WTC11 (cell line): ENCODE measurements around the gene KCNMA1. TPM values are rescaled to one million over a fixed set of nuclear protein-coding genes. Genes with fewer than 3 reads are reported as not detected.

ENCODE experiments used
- ATAC-seq: fragments of 200-7000 bp; cut with Tn5 transposase; 2 replicates; pipeline ENCODE4 v1.10.0; 2021; ENCODE audit warnings: mild to moderate bottlenecking, moderate library complexity
- CTCF ChIA-PET: fragments of 300-600 bp; sonication (Branson Sonifier 250); formaldehyde crosslinking; loops from one replicate; lab custom pipeline; 2021; ENCODE audit warnings: antibody characterized with exemption; lab: Charles Lee
- POLR2A ChIA-PET: fragments of 350-600 bp; sonication (Branson Sonifier 250); formaldehyde crosslinking; loops from one replicate; lab custom pipeline; 2021; ENCODE audit warnings: antibody characterized with exemption; lab: Charles Lee
- DNase-seq: peaks from one replicate; pipeline ENCODE4 v3.0.0; 2021; ENCODE audit warnings: low spot score
- H3K27ac Mint-ChIP-seq: 2 replicates; pipeline ENCODE4 v1.8.0; 2021; ENCODE audit warnings: mixed read lengths
- H3K27me3 Mint-ChIP-seq: 2 replicates; pipeline ENCODE4 v1.8.0; 2021; ENCODE audit warnings: low read depth, mild to moderate bottlenecking, moderate library complexity, mixed read lengths
- H3K36me3 Mint-ChIP-seq: 2 replicates; pipeline ENCODE4 v1.8.0; 2021; ENCODE audit warnings: mixed read lengths
- H3K4me1 Mint-ChIP-seq: 2 replicates; pipeline ENCODE4 v1.8.0; 2022; ENCODE audit warnings: mixed read lengths
- H3K4me3 Mint-ChIP-seq: 2 replicates; pipeline ENCODE4 v1.8.0; 2021; ENCODE audit warnings: mild to moderate bottlenecking, moderate library complexity, mixed read lengths
- H3K9me3 Mint-ChIP-seq: 2 replicates; pipeline ENCODE4 v1.8.0; 2021; ENCODE audit warnings: mixed read lengths
- ATF1 ChIP-seq: sonication (generic); formaldehyde crosslinking; IDR thresholded peaks from 2 replicates; pipeline ENCODE4 v1.8.1; 2023; ENCODE audit warnings: mild to moderate bottlenecking, moderate library complexity, missing genetic modification reagents
- CBFB ChIP-seq: sonication (generic); formaldehyde crosslinking; IDR thresholded peaks from 2 replicates; pipeline ENCODE4 v1.8.1; 2022; ENCODE audit warnings: mild to moderate bottlenecking, low read depth, missing genetic modification reagents
- CREM ChIP-seq: sonication (generic); formaldehyde crosslinking; IDR thresholded peaks from 2 replicates; pipeline ENCODE4 v1.8.1; 2022; ENCODE audit warnings: mild to moderate bottlenecking, missing genetic modification reagents, moderate library complexity
- E2F1 ChIP-seq: sonication (generic); formaldehyde crosslinking; IDR thresholded peaks from 2 replicates; pipeline ENCODE4 v1.8.0; 2022; ENCODE audit warnings: mild to moderate bottlenecking, missing genetic modification reagents
- EMX1 ChIP-seq: fragments of 250-450 bp; sonication (Bioruptor Pico); IDR thresholded peaks from 2 replicates; pipeline ENCODE4 v1.8.0; 2021; ENCODE audit warnings: mild to moderate bottlenecking
- HMGA2 ChIP-seq: fragments of 250-450 bp; sonication (Bioruptor Pico); IDR thresholded peaks from 2 replicates; pipeline ENCODE4 v1.4.0; 2021; ENCODE audit warnings: mild to moderate bottlenecking, moderate library complexity
- NR1H2 ChIP-seq: sonication (generic); formaldehyde crosslinking; IDR thresholded peaks from 2 replicates; pipeline ENCODE4 v1.9.0; 2021; ENCODE audit warnings: mild to moderate bottlenecking, moderate library complexity, missing genetic modification reagents
- SP1 ChIP-seq: sonication (generic); formaldehyde crosslinking; conservative IDR thresholded peaks from 2 replicates; pipeline ENCODE4 v1.8.1; 2022; ENCODE audit warnings: missing genetic modification reagents
- ZNF219 ChIP-seq: sonication (generic); formaldehyde crosslinking; IDR thresholded peaks from 2 replicates; pipeline ENCODE4 v1.8.0; 2023; ENCODE audit warnings: missing genetic modification reagents, mild to moderate bottlenecking, borderline replicate concordance
- ZNF232 ChIP-seq: sonication (generic); formaldehyde crosslinking; IDR thresholded peaks from 2 replicates; pipeline ENCODE4 v1.8.0; 2022; ENCODE audit warnings: mild to moderate bottlenecking, missing genetic modification reagents
- ZNF425 ChIP-seq: fragments of 250-450 bp; sonication (Bioruptor Pico); conservative IDR thresholded peaks from 2 replicates; pipeline ENCODE4 v1.9.0; 2021; ENCODE audit warnings: mild to moderate bottlenecking
- total RNA-seq: library from RNA; stranded (reverse); gene quantifications from 3 replicates; pipeline ENCODE4 v1.2.3, GENCODE V29; 2021
- TF ChIP-seq, protein P1 (sequence below): sonication (generic); formaldehyde crosslinking; IDR thresholded peaks from 2 replicates; pipeline ENCODE4 v1.8.1; 2023; ENCODE audit warnings: mild to moderate bottlenecking, missing genetic modification reagents, borderline replicate concordance
- TF ChIP-seq, protein P2 (sequence below): sonication (generic); formaldehyde crosslinking; IDR thresholded peaks from 2 replicates; pipeline ENCODE4 v1.8.1; 2023; ENCODE audit warnings: mild to moderate bottlenecking, missing genetic modification reagents, moderate library complexity
- TF ChIP-seq, protein P3 (sequence below): sonication (generic); formaldehyde crosslinking; IDR thresholded peaks from 2 replicates; pipeline ENCODE4 v1.8.0; 2023; ENCODE audit warnings: mild to moderate bottlenecking, missing genetic modification reagents
- TF ChIP-seq, protein P4 (sequence below): sonication (generic); formaldehyde crosslinking; IDR thresholded peaks from 2 replicates; pipeline ENCODE4 v1.8.0; 2023; ENCODE audit warnings: missing genetic modification reagents, mild to moderate bottlenecking, borderline replicate concordance
- TF ChIP-seq, protein P5 (sequence below): fragments of 250-450 bp; sonication (Bioruptor Pico); IDR thresholded peaks from 2 replicates; pipeline ENCODE4 v2.1.2; 2022; ENCODE audit warnings: mild to moderate bottlenecking, moderate library complexity

The KCNMA1 gene
- total RNA-seq, 1 experiment from 2014 or later, result 7.3 TPM

GRCh38 chr10:76995023-76995422 is 642.6 kb downstream of the KCNMA1 start (continued):
- TF ChIP-seq, protein P1, sequence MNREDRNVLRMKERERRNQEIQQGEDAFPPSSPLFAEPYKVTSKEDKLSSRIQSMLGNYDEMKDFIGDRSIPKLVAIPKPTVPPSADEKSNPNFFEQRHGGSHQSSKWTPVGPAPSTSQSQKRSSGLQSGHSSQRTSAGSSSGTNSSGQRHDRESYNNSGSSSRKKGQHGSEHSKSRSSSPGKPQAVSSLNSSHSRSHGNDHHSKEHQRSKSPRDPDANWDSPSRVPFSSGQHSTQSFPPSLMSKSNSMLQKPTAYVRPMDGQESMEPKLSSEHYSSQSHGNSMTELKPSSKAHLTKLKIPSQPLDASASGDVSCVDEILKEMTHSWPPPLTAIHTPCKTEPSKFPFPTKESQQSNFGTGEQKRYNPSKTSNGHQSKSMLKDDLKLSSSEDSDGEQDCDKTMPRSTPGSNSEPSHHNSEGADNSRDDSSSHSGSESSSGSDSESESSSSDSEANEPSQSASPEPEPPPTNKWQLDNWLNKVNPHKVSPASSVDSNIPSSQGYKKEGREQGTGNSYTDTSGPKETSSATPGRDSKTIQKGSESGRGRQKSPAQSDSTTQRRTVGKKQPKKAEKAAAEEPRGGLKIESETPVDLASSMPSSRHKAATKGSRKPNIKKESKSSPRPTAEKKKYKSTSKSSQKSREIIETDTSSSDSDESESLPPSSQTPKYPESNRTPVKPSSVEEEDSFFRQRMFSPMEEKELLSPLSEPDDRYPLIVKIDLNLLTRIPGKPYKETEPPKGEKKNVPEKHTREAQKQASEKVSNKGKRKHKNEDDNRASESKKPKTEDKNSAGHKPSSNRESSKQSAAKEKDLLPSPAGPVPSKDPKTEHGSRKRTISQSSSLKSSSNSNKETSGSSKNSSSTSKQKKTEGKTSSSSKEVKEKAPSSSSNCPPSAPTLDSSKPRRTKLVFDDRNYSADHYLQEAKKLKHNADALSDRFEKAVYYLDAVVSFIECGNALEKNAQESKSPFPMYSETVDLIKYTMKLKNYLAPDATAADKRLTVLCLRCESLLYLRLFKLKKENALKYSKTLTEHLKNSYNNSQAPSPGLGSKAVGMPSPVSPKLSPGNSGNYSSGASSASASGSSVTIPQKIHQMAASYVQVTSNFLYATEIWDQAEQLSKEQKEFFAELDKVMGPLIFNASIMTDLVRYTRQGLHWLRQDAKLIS (CRISPR knock-in tag), result no peak
- no peak for TF ChIP-seq ZNF232 (CRISPR knock-in tag)
- TF ChIP-seq NR1H2 (CRISPR knock-in tag), result no peak

DNA sequence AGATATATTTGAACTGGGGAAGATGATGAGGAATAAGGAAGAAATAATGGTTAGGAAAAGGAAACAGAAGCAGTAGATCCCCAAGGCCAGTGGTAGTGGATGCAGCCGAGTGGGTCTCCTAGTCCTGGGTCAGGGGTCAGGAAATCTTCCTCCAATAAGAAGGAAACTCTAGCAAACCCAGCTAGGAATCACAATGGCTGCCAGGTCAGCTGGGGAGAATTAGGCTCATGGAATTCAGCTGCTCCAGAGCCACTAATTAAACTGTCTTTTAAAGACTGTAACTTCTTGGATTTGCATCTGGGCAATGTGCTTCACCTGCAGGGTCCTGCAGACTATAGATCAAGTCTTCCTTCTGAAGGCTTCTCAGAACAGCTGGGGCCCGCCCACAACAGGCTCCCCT is 644.4 kb downstream of the KCNMA1 start:
- Mint-ChIP-seq H3K36me3 (no peaks in the 10 kb centered on the region), H3K9me3 (no peaks in the 10 kb centered on the region), H3K27me3 (no peaks in the 10 kb centered on the region), H3K27ac (0 out of 2 replicates have a peak overlapping the region, but pooled peaks have one; percentile 1), H3K4me3 (no peak overlapping the region), H3K4me1 (peaks cover 13% of the 10 kb centered on the region)
- CTCF ChIA-PET, result interaction anchor here (0.7 kb wide), 1 partner anchor 12 kb away, joined by 4 read pairs; no protein-coding TSS in a partner anchor
- DNase-seq (no peak), ATAC-seq (no peak)
- no peak for TF ChIP-seq E2F1 (CRISPR knock-in tag)
- TF ChIP-seq, protein P2, sequence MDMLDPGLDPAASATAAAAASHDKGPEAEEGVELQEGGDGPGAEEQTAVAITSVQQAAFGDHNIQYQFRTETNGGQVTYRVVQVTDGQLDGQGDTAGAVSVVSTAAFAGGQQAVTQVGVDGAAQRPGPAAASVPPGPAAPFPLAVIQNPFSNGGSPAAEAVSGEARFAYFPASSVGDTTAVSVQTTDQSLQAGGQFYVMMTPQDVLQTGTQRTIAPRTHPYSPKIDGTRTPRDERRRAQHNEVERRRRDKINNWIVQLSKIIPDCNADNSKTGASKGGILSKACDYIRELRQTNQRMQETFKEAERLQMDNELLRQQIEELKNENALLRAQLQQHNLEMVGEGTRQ (CRISPR knock-in tag), result no peak
- TF ChIP-seq, protein P3, sequence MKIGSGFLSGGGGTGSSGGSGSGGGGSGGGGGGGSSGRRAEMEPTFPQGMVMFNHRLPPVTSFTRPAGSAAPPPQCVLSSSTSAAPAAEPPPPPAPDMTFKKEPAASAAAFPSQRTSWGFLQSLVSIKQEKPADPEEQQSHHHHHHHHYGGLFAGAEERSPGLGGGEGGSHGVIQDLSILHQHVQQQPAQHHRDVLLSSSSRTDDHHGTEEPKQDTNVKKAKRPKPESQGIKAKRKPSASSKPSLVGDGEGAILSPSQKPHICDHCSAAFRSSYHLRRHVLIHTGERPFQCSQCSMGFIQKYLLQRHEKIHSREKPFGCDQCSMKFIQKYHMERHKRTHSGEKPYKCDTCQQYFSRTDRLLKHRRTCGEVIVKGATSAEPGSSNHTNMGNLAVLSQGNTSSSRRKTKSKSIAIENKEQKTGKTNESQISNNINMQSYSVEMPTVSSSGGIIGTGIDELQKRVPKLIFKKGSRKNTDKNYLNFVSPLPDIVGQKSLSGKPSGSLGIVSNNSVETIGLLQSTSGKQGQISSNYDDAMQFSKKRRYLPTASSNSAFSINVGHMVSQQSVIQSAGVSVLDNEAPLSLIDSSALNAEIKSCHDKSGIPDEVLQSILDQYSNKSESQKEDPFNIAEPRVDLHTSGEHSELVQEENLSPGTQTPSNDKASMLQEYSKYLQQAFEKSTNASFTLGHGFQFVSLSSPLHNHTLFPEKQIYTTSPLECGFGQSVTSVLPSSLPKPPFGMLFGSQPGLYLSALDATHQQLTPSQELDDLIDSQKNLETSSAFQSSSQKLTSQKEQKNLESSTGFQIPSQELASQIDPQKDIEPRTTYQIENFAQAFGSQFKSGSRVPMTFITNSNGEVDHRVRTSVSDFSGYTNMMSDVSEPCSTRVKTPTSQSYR (CRISPR knock-in tag), result no peak
- TF ChIP-seq CREM, result no peak
- no peak for TF ChIP-seq EMX1 (CRISPR knock-in tag)
- no peak for TF ChIP-seq ATF1 (CRISPR knock-in tag)
- TF ChIP-seq CBFB (CRISPR knock-in tag), result no peak
- TF ChIP-seq ZNF219 (CRISPR knock-in tag), result no peak
- no peak for TF ChIP-seq ZNF425
- POLR2A ChIA-PET, result no interaction called here

DNA sequence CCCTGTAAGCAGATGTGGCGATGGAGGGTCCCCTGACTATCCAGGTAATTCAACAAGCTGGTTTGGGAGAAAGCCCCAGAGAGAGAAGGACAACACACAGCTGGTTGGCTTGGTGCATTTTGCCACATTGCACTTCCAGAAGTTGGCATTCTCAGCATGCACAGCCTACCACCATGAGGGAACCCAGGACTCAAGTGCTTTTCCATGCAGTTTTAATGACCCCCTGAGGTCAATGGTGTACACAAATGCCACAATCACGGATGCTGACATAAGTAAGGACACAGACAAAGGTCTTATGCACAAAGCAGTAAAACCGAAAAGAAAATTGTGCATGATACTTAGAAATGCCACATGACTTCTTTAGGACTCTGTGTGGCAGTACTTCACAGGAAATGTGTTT is 645.1 kb downstream of the KCNMA1 start:
- Mint-ChIP-seq H3K4me1 (peaks cover 13% of the 10 kb centered on the region), H3K9me3 (no peaks in the 10 kb centered on the region), H3K27me3 (no peaks in the 10 kb centered on the region), H3K4me3 (no peak overlapping the region), H3K27ac (no peak overlapping the region), H3K36me3 (no peaks in the 10 kb centered on the region)
- ChIA-PET POLR2A (no interaction called here), CTCF (no interaction called here)
- TF ChIP-seq SP1 (CRISPR knock-in tag) (no peak), HMGA2 (CRISPR knock-in tag) (no peak)
- TF ChIP-seq, protein P4, sequence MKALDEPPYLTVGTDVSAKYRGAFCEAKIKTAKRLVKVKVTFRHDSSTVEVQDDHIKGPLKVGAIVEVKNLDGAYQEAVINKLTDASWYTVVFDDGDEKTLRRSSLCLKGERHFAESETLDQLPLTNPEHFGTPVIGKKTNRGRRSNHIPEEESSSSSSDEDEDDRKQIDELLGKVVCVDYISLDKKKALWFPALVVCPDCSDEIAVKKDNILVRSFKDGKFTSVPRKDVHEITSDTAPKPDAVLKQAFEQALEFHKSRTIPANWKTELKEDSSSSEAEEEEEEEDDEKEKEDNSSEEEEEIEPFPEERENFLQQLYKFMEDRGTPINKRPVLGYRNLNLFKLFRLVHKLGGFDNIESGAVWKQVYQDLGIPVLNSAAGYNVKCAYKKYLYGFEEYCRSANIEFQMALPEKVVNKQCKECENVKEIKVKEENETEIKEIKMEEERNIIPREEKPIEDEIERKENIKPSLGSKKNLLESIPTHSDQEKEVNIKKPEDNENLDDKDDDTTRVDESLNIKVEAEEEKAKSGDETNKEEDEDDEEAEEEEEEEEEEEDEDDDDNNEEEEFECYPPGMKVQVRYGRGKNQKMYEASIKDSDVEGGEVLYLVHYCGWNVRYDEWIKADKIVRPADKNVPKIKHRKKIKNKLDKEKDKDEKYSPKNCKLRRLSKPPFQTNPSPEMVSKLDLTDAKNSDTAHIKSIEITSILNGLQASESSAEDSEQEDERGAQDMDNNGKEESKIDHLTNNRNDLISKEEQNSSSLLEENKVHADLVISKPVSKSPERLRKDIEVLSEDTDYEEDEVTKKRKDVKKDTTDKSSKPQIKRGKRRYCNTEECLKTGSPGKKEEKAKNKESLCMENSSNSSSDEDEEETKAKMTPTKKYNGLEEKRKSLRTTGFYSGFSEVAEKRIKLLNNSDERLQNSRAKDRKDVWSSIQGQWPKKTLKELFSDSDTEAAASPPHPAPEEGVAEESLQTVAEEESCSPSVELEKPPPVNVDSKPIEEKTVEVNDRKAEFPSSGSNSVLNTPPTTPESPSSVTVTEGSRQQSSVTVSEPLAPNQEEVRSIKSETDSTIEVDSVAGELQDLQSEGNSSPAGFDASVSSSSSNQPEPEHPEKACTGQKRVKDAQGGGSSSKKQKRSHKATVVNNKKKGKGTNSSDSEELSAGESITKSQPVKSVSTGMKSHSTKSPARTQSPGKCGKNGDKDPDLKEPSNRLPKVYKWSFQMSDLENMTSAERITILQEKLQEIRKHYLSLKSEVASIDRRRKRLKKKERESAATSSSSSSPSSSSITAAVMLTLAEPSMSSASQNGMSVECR (CRISPR knock-in tag), result no peak
- TF ChIP-seq, protein P5, sequence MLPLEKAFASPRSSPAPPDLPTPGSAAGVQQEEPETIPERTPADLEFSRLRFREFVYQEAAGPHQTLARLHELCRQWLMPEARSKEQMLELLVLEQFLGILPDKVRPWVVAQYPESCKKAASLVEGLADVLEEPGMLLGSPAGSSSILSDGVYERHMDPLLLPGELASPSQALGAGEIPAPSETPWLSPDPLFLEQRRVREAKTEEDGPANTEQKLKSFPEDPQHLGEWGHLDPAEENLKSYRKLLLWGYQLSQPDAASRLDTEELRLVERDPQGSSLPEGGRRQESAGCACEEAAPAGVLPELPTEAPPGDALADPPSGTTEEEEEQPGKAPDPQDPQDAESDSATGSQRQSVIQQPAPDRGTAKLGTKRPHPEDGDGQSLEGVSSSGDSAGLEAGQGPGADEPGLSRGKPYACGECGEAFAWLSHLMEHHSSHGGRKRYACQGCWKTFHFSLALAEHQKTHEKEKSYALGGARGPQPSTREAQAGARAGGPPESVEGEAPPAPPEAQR (CRISPR knock-in tag), result no peak
- DNase-seq (no peak), ATAC-seq (no peak)
